Esophagus squamous epithelium (tissue), 5 donors: ENCODE measurements around the gene ARL4C. TPM values are rescaled to one million over a fixed set of nuclear protein-coding genes. Genes with fewer than 3 reads are reported as not detected.

ENCODE experiments used
- DNase-seq: peaks from one replicate; lab custom pipeline; 2025; lab: John Stamatoyannopoulos, UW
- H3K27ac ChIP-seq, 4 donors: fragments of 200-600 bp; sonication (generic); one replicate each; pipeline ENCODE4 v1.5.1; 2016 to 2019; ENCODE audit warnings: mild to moderate bottlenecking in 1 of 4
- H3K27me3 ChIP-seq, 4 donors: fragments of 200-600 bp; sonication (generic); 1 replicate in 3 of 4; 2 replicates in 1 of 4; pipeline versions ENCODE4 v1.5.1 to v1.6.0; 2017 to 2021; ENCODE audit warnings: antibody characterized with exemption in 1 of 4
- H3K36me3 ChIP-seq, 3 donors: fragments of 200-600 bp; sonication (generic); one replicate each; pipeline ENCODE4 v1.5.1; 2016 to 2019
- H3K4me1 ChIP-seq, 3 donors: fragments of 200-600 bp; sonication (generic); one replicate each; pipeline ENCODE4 v1.5.1; 2017 to 2019
- H3K4me3 ChIP-seq, 4 donors: fragments of 200-600 bp; sonication (generic); 1 replicate in 3 of 4; 2 replicates in 1 of 4; pipeline ENCODE4 v1.5.1; 2016 to 2019; ENCODE audit warnings: mild to moderate bottlenecking in 2 of 4, moderate library complexity in 1 of 4
- H3K9me3 ChIP-seq, 3 donors: fragments of 200-600 bp; sonication (generic); one replicate each; pipeline ENCODE4 v1.5.1; 2016 to 2019
- CTCF ChIP-seq, 6 experiments: fragments of 450-650 bp in 4 of 6; fragments of 200-600 bp in 2 of 6; sonication (generic) in 2 of 6; IDR thresholded peaks; one replicate each; pipeline ENCODE4 v1.5.1; 2016 to 2019; ENCODE audit warnings: antibody characterized with exemption in 6 of 6, mild to moderate bottlenecking in 4 of 6, moderate library complexity in 4 of 6
- POLR2A ChIP-seq, 4 donors: fragments of 450-650 bp; IDR thresholded peaks; one replicate each; pipeline ENCODE4 v1.6.1; 2017; ENCODE audit warnings: antibody characterized with exemption in 4 of 4, mild to moderate bottlenecking in 4 of 4, moderate library complexity in 3 of 4
- WGBS, 2 donors: methylation state at CpG; one replicate each; pipeline ENCODE4 v1.1.5; 2018; 5-methylcytosine and 5-hydroxymethylcytosine counted together
- intact Hi-C: fragments of 100-400 bp; cut with DNase I; formaldehyde crosslinking; loops from one replicate; pipeline ENCODE4 v1.15.0; 2022
- total RNA-seq, 4 donors: library from RNA; depleted of rRNA; stranded (reverse); fragments of >200 nt; gene quantifications; one replicate each; pipeline ENCODE4 v1.1.0, GENCODE V29; 2016
- donor health status: DM: yes; HTN: yes; CAD: no.

ARL4C gene
- total RNA-seq, 4 donors from 2014 or later: 11.2 to 27.1 (median 20.0) TPM

GRCh38 chr2:234536178-234536965 is 39.5 kb upstream of the ARL4C start:
- no peaks in the 10 kb centered on the region for H3K36me3 ChIP-seq
- H3K27me3 ChIP-seq: peaks cover 0 to 36% (median 0%) of the 10 kb centered on the region in 4 donors
- H3K4me3 ChIP-seq: no peak overlapping the region
- peaks cover 0 to 5% (median 0%) of the 10 kb centered on the region in 3 donors for H3K9me3 ChIP-seq
- TF ChIP-seq POLR2A (IDR thresholded peaks at IDR 0.05) (no peak), CTCF (IDR thresholded peaks at IDR 0.05) (no peak)
- no peak overlapping the region for H3K27ac ChIP-seq
- 52 to 59% methylated on average over 11 to 13 of the region's 13 CpGs for WGBS, 2 donors
- no peak for DNase-seq
- intact Hi-C loops: no loop called here
- H3K4me1 ChIP-seq: no peaks in the 10 kb centered on the region

- Histone ChIP-seq H3K9me3 (peaks cover 0 to 5% (median 0%) of the 10 kb centered on the region in 3 donors), H3K27me3 (peaks cover 0 to 39% (median 0%) of the 10 kb centered on the region in 4 donors), H3K36me3 (no peaks in the 10 kb centered on the region), H3K27ac (no peak overlapping the region), H3K4me1 (no peaks in the 10 kb centered on the region), H3K4me3 (no peak overlapping the region)
- DNase-seq: no peak
- TF ChIP-seq CTCF (IDR thresholded peaks at IDR 0.05) (no peak), POLR2A (IDR thresholded peaks at IDR 0.05) (no peak)
- 83 to 89% methylated on average over 1 of the region's 1 CpG for WGBS, 2 donors
- intact Hi-C loops: no loop called here
Measured at GRCh38 chr2:234535464-234535863, 38.6 kb upstream of the ARL4C start.

- WGBS, 2 donors: 75 to 100% methylated on average over 1 to 2 of the region's 8 CpGs
- peaks cover 0 to 43% (median 0%) of the 10 kb centered on the region in 4 donors for H3K27me3 ChIP-seq
- no peak overlapping the region for H3K27ac ChIP-seq
- peaks cover 0 to 5% (median 0%) of the 10 kb centered on the region in 3 donors for H3K9me3 ChIP-seq
- TF ChIP-seq CTCF (IDR thresholded peaks at IDR 0.05) (no peak), POLR2A (IDR thresholded peaks at IDR 0.05) (no peak)
- intact Hi-C loops: no loop called here
- H3K36me3 ChIP-seq: no peaks in the 10 kb centered on the region
- H3K4me3 ChIP-seq: no peak overlapping the region
- H3K4me1 ChIP-seq: no peaks in the 10 kb centered on the region
- DNase-seq: no peak
Measured at GRCh38 chr2:234534515-234534914, 37.6 kb upstream of the ARL4C start.

GRCh38 chr2:234533626-234534025 is 36.7 kb upstream of the ARL4C start:
- H3K36me3 ChIP-seq: no peaks in the 10 kb centered on the region
- H3K9me3 ChIP-seq: peaks cover 0 to 5% (median 0%) of the 10 kb centered on the region in 3 donors
- intact Hi-C loops: no loop called here
- TF ChIP-seq POLR2A (IDR thresholded peaks at IDR 0.05): no peak
- no peak for TF ChIP-seq CTCF (IDR thresholded peaks at IDR 0.05)
- H3K4me3 ChIP-seq: no peak overlapping the region
- DNase-seq: no peak
- peaks cover 0 to 43% (median 0%) of the 10 kb centered on the region in 4 donors for H3K27me3 ChIP-seq
- no peak overlapping the region for H3K27ac ChIP-seq
- WGBS, 2 donors: 84 to 86% methylated on average over 9 of the region's 9 CpGs
- H3K4me1 ChIP-seq: no peaks in the 10 kb centered on the region

- intact Hi-C loops: no loop called here
- H3K9me3 ChIP-seq: peaks cover 0 to 10% (median 8%) of the 10 kb centered on the region in 3 donors
- WGBS, 2 donors: 71 to 91% methylated on average over 8 of the region's 8 CpGs
Measured at GRCh38 chr2:234528410-234529148, 31.7 kb upstream of the ARL4C start.

More at GRCh38 chr2:234528410-234529148, 31.7 kb upstream of the ARL4C start:
- Histone ChIP-seq H3K36me3 (no peaks in the 10 kb centered on the region), H3K27me3 (peaks cover 0 to 15% (median 0%) of the 10 kb centered on the region in 4 donors), H3K4me3 (no peak overlapping the region), H3K4me1 (no peaks in the 10 kb centered on the region), H3K27ac (no peak overlapping the region)
- no peak for TF ChIP-seq POLR2A (IDR thresholded peaks at IDR 0.05)
- TF ChIP-seq CTCF (IDR thresholded peaks at IDR 0.05): no peak
- DNase-seq: no peak
